ENCODE data around the gene RPRD1B.
A peak's percentile ranks its signal among the peaks of the same experiment; 100 is the strongest.

RPRD1B gene

GRCh38 chr20:37999526-38000263 is 33.9 kb upstream of the RPRD1B start:
- no peak overlapping the region for H3K4me2 ChIP-seq (ENCODE audit: low read length, poor library complexity, severe bottlenecking)
- H3K36me3 ChIP-seq (ENCODE audit: control insufficient read depth in 1 of 2, insufficient read depth in 2 of 2, low read depth in 1 of 2, low read length in 2 of 2), result peaks cover 37 to 75% of the 10 kb centered on the region in 2 experiments
- H3K27ac ChIP-seq (ENCODE audit: low read length, poor library complexity, severe bottlenecking), result no peak overlapping the region
- H4K91ac ChIP-seq (ENCODE audit: low read length), result no peak overlapping the region
- no peak overlapping the region for H2BK15ac ChIP-seq (ENCODE audit: low read depth, poor library complexity, severe bottlenecking)
- no peak overlapping the region for H2AK5ac ChIP-seq (ENCODE audit: low read length, severe bottlenecking)
- no peak overlapping the region for H2BK12ac ChIP-seq (ENCODE audit: low read length in 2 of 2)
- peaks cover 10% of the 10 kb centered on the region for H3K4me1 ChIP-seq (ENCODE audit: control insufficient read depth, insufficient read depth, low read depth, low read length)
- no peak overlapping the region for H2AFZ ChIP-seq (ENCODE audit: low read depth, low read length)
- H3K4ac ChIP-seq (ENCODE audit: low read depth in 1 of 2, low read length in 2 of 2), result no peak overlapping the region
- H3K9ac ChIP-seq (ENCODE audit: low read length), result no peak overlapping the region
- H3K4me3 ChIP-seq (ENCODE audit: insufficient read depth in 1 of 2, low read depth in 1 of 2, low read length in 2 of 2), result no peak overlapping the region
- DNase-seq, result no peak
- H2BK5ac ChIP-seq (ENCODE audit: low read depth, low read length, poor library complexity, severe bottlenecking), result no peak overlapping the region
- no peak overlapping the region for H3K18ac ChIP-seq (ENCODE audit: low read depth in 1 of 2, low read length in 2 of 2)
- peaks cover 12% of the 10 kb centered on the region for H3K79me1 ChIP-seq (replicated peaks; ENCODE audit: low read length, poor library complexity, severe bottlenecking)
- no peak overlapping the region for H3K14ac ChIP-seq (ENCODE audit: low read length in 2 of 2)
- no peak overlapping the region for H4K8ac ChIP-seq (ENCODE audit: low read length)
- WGBS, result 96% methylated on average over 13 of the region's 15 CpGs
- no peak overlapping the region for H3K23ac ChIP-seq (ENCODE audit: low read length in 2 of 2)
- no peak overlapping the region for H2BK120ac ChIP-seq (ENCODE audit: low read depth, low read length)
- H3K9me3 ChIP-seq (ENCODE audit: control insufficient read depth, low read length), result no peaks in the 10 kb centered on the region
- no peaks in the 10 kb centered on the region for H3K27me3 ChIP-seq (ENCODE audit: control insufficient read depth in 1 of 2, insufficient read depth in 1 of 2, low read length in 2 of 2)

GRCh38 chr20:38000293-38000692 is 33.3 kb upstream of the RPRD1B start:
- Histone ChIP-seq H4K8ac (ENCODE audit: low read length) (no peak overlapping the region), H3K4me1 (ENCODE audit: control insufficient read depth, insufficient read depth, low read depth, low read length) (peaks cover 8% of the 10 kb centered on the region), H3K9ac (ENCODE audit: low read length) (no peak overlapping the region), H2BK120ac (ENCODE audit: low read depth, low read length) (no peak overlapping the region), H3K14ac (ENCODE audit: low read length in 2 of 2) (no peak overlapping the region), H3K27me3 (ENCODE audit: control insufficient read depth in 1 of 2, insufficient read depth in 1 of 2, low read length in 2 of 2) (no peaks in the 10 kb centered on the region), H3K36me3 (ENCODE audit: control insufficient read depth in 1 of 2, insufficient read depth in 2 of 2, low read depth in 1 of 2, low read length in 2 of 2) (peaks cover 35 to 69% of the 10 kb centered on the region in 2 experiments), H2BK12ac (ENCODE audit: low read length in 2 of 2) (no peak overlapping the region), H3K4me3 (ENCODE audit: insufficient read depth in 1 of 2, low read depth in 1 of 2, low read length in 2 of 2) (no peak overlapping the region), H3K9me3 (ENCODE audit: control insufficient read depth, low read length) (no peaks in the 10 kb centered on the region), H2AK5ac (ENCODE audit: low read length, severe bottlenecking) (no peak overlapping the region), H4K91ac (ENCODE audit: low read length) (peak overlapping the region; percentile 25), H3K4ac (ENCODE audit: low read depth in 1 of 2, low read length in 2 of 2) (no peak overlapping the region), H2BK15ac (ENCODE audit: low read depth, poor library complexity, severe bottlenecking) (no peak overlapping the region), H3K4me2 (ENCODE audit: low read length, poor library complexity, severe bottlenecking) (no peak overlapping the region), H3K27ac (ENCODE audit: low read length, poor library complexity, severe bottlenecking) (no peak overlapping the region), H2AFZ (ENCODE audit: low read depth, low read length) (no peak overlapping the region), H3K18ac (ENCODE audit: low read depth in 1 of 2, low read length in 2 of 2) (no peak overlapping the region), H3K79me1 (replicated peaks; ENCODE audit: low read length, poor library complexity, severe bottlenecking) (peaks cover 12% of the 10 kb centered on the region), H3K23ac (ENCODE audit: low read length in 2 of 2) (no peak overlapping the region), H2BK5ac (ENCODE audit: low read depth, low read length, poor library complexity, severe bottlenecking) (no peak overlapping the region)
- 93% methylated on average over 13 of the region's 13 CpGs for WGBS
- no peak for DNase-seq

GRCh38 chr20:38001173-38001875 is 32.2 kb upstream of the RPRD1B start:
- no peak overlapping the region for H3K27ac ChIP-seq (ENCODE audit: low read length, poor library complexity, severe bottlenecking)
- H3K9me3 ChIP-seq (ENCODE audit: control insufficient read depth, low read length), result no peaks in the 10 kb centered on the region
- H2BK120ac ChIP-seq (ENCODE audit: low read depth, low read length), result no peak overlapping the region

GRCh38 chr20:38001981-38002380 is 31.6 kb upstream of the RPRD1B start:
- Histone ChIP-seq H4K91ac (ENCODE audit: low read length) (peak overlapping the region; percentile 11), H3K14ac (ENCODE audit: low read length in 2 of 2) (no peak overlapping the region), H3K18ac (ENCODE audit: low read depth in 1 of 2, low read length in 2 of 2) (peak overlapping the region in 1 of 2 experiments; percentile 16), H3K4me3 (ENCODE audit: insufficient read depth in 1 of 2, low read depth in 1 of 2, low read length in 2 of 2) (no peak overlapping the region), H4K8ac (ENCODE audit: low read length) (no peak overlapping the region), H2BK12ac (ENCODE audit: low read length in 2 of 2) (peak overlapping the region in 1 of 2 experiments; percentile 64), H3K9me3 (ENCODE audit: control insufficient read depth, low read length) (no peaks in the 10 kb centered on the region), H2AK5ac (ENCODE audit: low read length, severe bottlenecking) (peak overlapping the region; percentile 27), H3K4ac (ENCODE audit: low read depth in 1 of 2, low read length in 2 of 2) (peak overlapping the region in 1 of 2 experiments; percentile 13), H2BK5ac (ENCODE audit: low read depth, low read length, poor library complexity, severe bottlenecking) (no peak overlapping the region), H2AFZ (ENCODE audit: low read depth, low read length) (no peak overlapping the region), H3K4me1 (ENCODE audit: control insufficient read depth, insufficient read depth, low read depth, low read length) (peaks cover 8% of the 10 kb centered on the region), H3K36me3 (ENCODE audit: control insufficient read depth in 1 of 2, insufficient read depth in 2 of 2, low read depth in 1 of 2, low read length in 2 of 2) (peaks cover 24 to 64% of the 10 kb centered on the region in 2 experiments), H3K79me1 (replicated peaks; ENCODE audit: low read length, poor library complexity, severe bottlenecking) (peaks cover 17% of the 10 kb centered on the region), H3K9ac (ENCODE audit: low read length) (no peak overlapping the region), H2BK120ac (ENCODE audit: low read depth, low read length) (no peak overlapping the region), H3K27me3 (ENCODE audit: control insufficient read depth in 1 of 2, insufficient read depth in 1 of 2, low read length in 2 of 2) (no peaks in the 10 kb centered on the region), H3K23ac (ENCODE audit: low read length in 2 of 2) (no peak overlapping the region), H2BK15ac (ENCODE audit: low read depth, poor library complexity, severe bottlenecking) (peak overlapping the region; percentile 60), H3K27ac (ENCODE audit: low read length, poor library complexity, severe bottlenecking) (no peak overlapping the region), H3K4me2 (ENCODE audit: low read length, poor library complexity, severe bottlenecking) (no peak overlapping the region)
- WGBS, result no CpG with 5 or more reads among the region's 4 CpGs
- peak; percentile 42 for DNase-seq

More at GRCh38 chr20:38001173-38001875, 32.2 kb upstream of the RPRD1B start:
- WGBS, result 64% methylated on average over 5 of the region's 6 CpGs
- no peaks in the 10 kb centered on the region for H3K27me3 ChIP-seq (ENCODE audit: control insufficient read depth in 1 of 2, insufficient read depth in 1 of 2, low read length in 2 of 2)
- no peak overlapping the region for H3K4me2 ChIP-seq (ENCODE audit: low read length, poor library complexity, severe bottlenecking)
- peak; percentile 87 for DNase-seq
- H3K23ac ChIP-seq (ENCODE audit: low read length in 2 of 2), result no peak overlapping the region
- H2AK5ac ChIP-seq (ENCODE audit: low read length, severe bottlenecking), result no peak overlapping the region
- no peak overlapping the region for H3K4ac ChIP-seq (ENCODE audit: low read depth in 1 of 2, low read length in 2 of 2)
- H2BK15ac ChIP-seq (ENCODE audit: low read depth, poor library complexity, severe bottlenecking), result no peak overlapping the region
- H4K8ac ChIP-seq (ENCODE audit: low read length), result no peak overlapping the region
- H3K79me1 ChIP-seq (replicated peaks; ENCODE audit: low read length, poor library complexity, severe bottlenecking), result peaks cover 15% of the 10 kb centered on the region
- no peak overlapping the region for H4K91ac ChIP-seq (ENCODE audit: low read length)
- H2AFZ ChIP-seq (ENCODE audit: low read depth, low read length), result no peak overlapping the region
- no peak overlapping the region for H3K18ac ChIP-seq (ENCODE audit: low read depth in 1 of 2, low read length in 2 of 2)
- no peak overlapping the region for H3K4me3 ChIP-seq (ENCODE audit: insufficient read depth in 1 of 2, low read depth in 1 of 2, low read length in 2 of 2)
- no peak overlapping the region for H2BK12ac ChIP-seq (ENCODE audit: low read length in 2 of 2)
- H3K36me3 ChIP-seq (ENCODE audit: control insufficient read depth in 1 of 2, insufficient read depth in 2 of 2, low read depth in 1 of 2, low read length in 2 of 2), result peaks cover 29 to 65% of the 10 kb centered on the region in 2 experiments
- H3K14ac ChIP-seq (ENCODE audit: low read length in 2 of 2), result no peak overlapping the region
- peak overlapping the region; percentile 3 for H3K9ac ChIP-seq (ENCODE audit: low read length)
- H2BK5ac ChIP-seq (ENCODE audit: low read depth, low read length, poor library complexity, severe bottlenecking), result no peak overlapping the region
- peaks cover 7% of the 10 kb centered on the region for H3K4me1 ChIP-seq (ENCODE audit: control insufficient read depth, insufficient read depth, low read depth, low read length)

All from mesenchymal stem cell (in vitro differentiated cells and primary cell).